ENCODE results near the gene OR8U1. TPM values are rescaled to one million over a fixed set of nuclear protein-coding genes. Genes with fewer than 3 reads are reported as not detected.

The OR8U1 gene
- total RNA-seq, 2 experiments from 2014 or later: not detected

GRCh38 chr11:56404393-56404792 lies 29.0 kb downstream of the OR8U1 start:
- DNase-seq (ENCODE audit: low spot score): no peak
- no peaks in the 10 kb centered on the region for H3K79me2 ChIP-seq (ENCODE audit: insufficient read depth, low read depth, low read length)
- intact Hi-C loops (cut with micrococcal nuclease; ENCODE audit: unreplicated experiment): no loop called here
- CTCF ChIA-PET (ENCODE audit: unreplicated experiment): no interaction called here
- H3K4me2 ChIP-seq (ENCODE audit: low read length): no peak overlapping the region
- no peak overlapping the region for H3K4me3 ChIP-seq (ENCODE audit: low read depth, low read length, poor library complexity, severe bottlenecking)
- H3K4me1 ChIP-seq (ENCODE audit: insufficient read depth, low read length, poor library complexity, severe bottlenecking): no peaks in the 10 kb centered on the region
- POLR2A ChIA-PET: no interaction called here
- no peak for TF ChIP-seq CTCF (conservative IDR thresholded peaks at IDR 0.05; ENCODE audit: low read length)
- no peaks in the 10 kb centered on the region for H3K9me2 ChIP-seq (ENCODE audit: insufficient read depth, low read length)
- no peaks in the 10 kb centered on the region for H3K9me3 ChIP-seq (ENCODE audit: low read length)
- no peaks in the 10 kb centered on the region for H3K36me3 ChIP-seq (ENCODE audit: insufficient read depth, low read length)
- BruUV-seq (replicated peaks): no TSS peak
- H4K20me1 ChIP-seq (ENCODE audit: insufficient read depth, low read length): no peaks in the 10 kb centered on the region
- H3K27ac ChIP-seq (ENCODE audit: low read depth, low read length, poor library complexity, severe bottlenecking): no peak overlapping the region
- H2AFZ ChIP-seq (ENCODE audit: low read length): no peak overlapping the region

- Histone ChIP-seq H3K79me2 (ENCODE audit: insufficient read depth, low read depth, low read length) (no peaks in the 10 kb centered on the region), H3K4me3 (ENCODE audit: low read depth, low read length, poor library complexity, severe bottlenecking) (no peak overlapping the region), H3K4me2 (ENCODE audit: low read length) (no peak overlapping the region), H3K4me1 (ENCODE audit: insufficient read depth, low read length, poor library complexity, severe bottlenecking) (no peaks in the 10 kb centered on the region), H2AFZ (ENCODE audit: low read length) (no peak overlapping the region), H4K20me1 (ENCODE audit: insufficient read depth, low read length) (no peaks in the 10 kb centered on the region), H3K36me3 (ENCODE audit: insufficient read depth, low read length) (no peaks in the 10 kb centered on the region), H3K9me2 (ENCODE audit: insufficient read depth, low read length) (no peaks in the 10 kb centered on the region), H3K9me3 (ENCODE audit: low read length) (no peaks in the 10 kb centered on the region), H3K27ac (ENCODE audit: low read depth, low read length, poor library complexity, severe bottlenecking) (no peak overlapping the region)
- ChIA-PET CTCF (ENCODE audit: unreplicated experiment) (no interaction called here), POLR2A (no interaction called here)
- no peak for TF ChIP-seq EZH2phosphoT487 (IDR thresholded peaks at IDR 0.05; ENCODE audit: borderline replicate concordance, low read depth, low read length)
- intact Hi-C loops (cut with micrococcal nuclease; ENCODE audit: unreplicated experiment): no loop called here
- no peak for DNase-seq (ENCODE audit: low spot score)
- BruUV-seq (replicated peaks): no TSS peak
Measured at GRCh38 chr11:56410801-56411200, 35.4 kb downstream of the OR8U1 start.

GRCh38 chr11:56412396-56412795 lies 37.0 kb downstream of the OR8U1 start, which contains the start of gene OR5AL1:
Gene OR5AL1 (plus strand): TSS chr11:56412696.
- TF ChIP-seq EZH2phosphoT487 (IDR thresholded peaks at IDR 0.05; ENCODE audit: borderline replicate concordance, low read depth, low read length) (no peak), CTCF (conservative IDR thresholded peaks at IDR 0.05; ENCODE audit: low read length) (no peak)
- no TSS peak for BruUV-seq (replicated peaks)
- Histone ChIP-seq H3K79me2 (ENCODE audit: insufficient read depth, low read depth, low read length) (no peaks in the 10 kb centered on the region), H3K9me3 (ENCODE audit: low read length) (no peaks in the 10 kb centered on the region), H3K36me3 (ENCODE audit: insufficient read depth, low read length) (no peaks in the 10 kb centered on the region), H3K4me3 (ENCODE audit: low read depth, low read length, poor library complexity, severe bottlenecking) (no peak within 1 kb of the TSS), H3K4me1 (ENCODE audit: insufficient read depth, low read length, poor library complexity, severe bottlenecking) (no peaks in the 10 kb centered on the region), H3K9me2 (ENCODE audit: insufficient read depth, low read length) (no peaks in the 10 kb centered on the region), H3K27ac (ENCODE audit: low read depth, low read length, poor library complexity, severe bottlenecking) (no peak within 1 kb of the TSS), H2AFZ (ENCODE audit: low read length) (no peak within 1 kb of the TSS), H3K4me2 (ENCODE audit: low read length) (no peak within 1 kb of the TSS), H4K20me1 (ENCODE audit: insufficient read depth, low read length) (no peaks in the 10 kb centered on the region)
- POLR2A ChIA-PET: no interaction called here
- DNase-seq (ENCODE audit: low spot score): no peak
- CTCF ChIA-PET (ENCODE audit: unreplicated experiment): no interaction called here
- intact Hi-C loops (cut with micrococcal nuclease; ENCODE audit: unreplicated experiment): no loop called here

Other genes with a start within 250 kb of the OR8U1 start
- gene OR8J3, start 235.4 kb upstream of the OR8U1 start, total RNA-seq (2014; rRNA removed; shearing (Covaris generic)): not detected in 2 replicates
- not detected in 2 replicates for gene OR8J3, start 235.4 kb upstream of the OR8U1 start, total RNA-seq (2022)
- not detected in 2 replicates for gene OR8K5, start 215.3 kb upstream of the OR8U1 start, total RNA-seq (2014; rRNA removed; shearing (Covaris generic))
- gene OR8K5, start 215.3 kb upstream of the OR8U1 start, total RNA-seq (2022): not detected in 2 replicates
- gene OR5J2, start 199.0 kb upstream of the OR8U1 start, total RNA-seq (2014; rRNA removed; shearing (Covaris generic)): not detected in 2 replicates
- gene OR5J2, start 199.0 kb upstream of the OR8U1 start, total RNA-seq (2022): not detected in 2 replicates
- gene OR5T2, start 141.4 kb upstream of the OR8U1 start, total RNA-seq (2014; rRNA removed; shearing (Covaris generic)): not detected in 2 replicates
- not detected in 2 replicates for gene OR5T2, start 141.4 kb upstream of the OR8U1 start, total RNA-seq (2022)
- gene OR5T3, start 123.4 kb upstream of the OR8U1 start, total RNA-seq (2014; rRNA removed; shearing (Covaris generic)): not detected in 2 replicates
- gene OR5T3, start 123.4 kb upstream of the OR8U1 start, total RNA-seq (2022): not detected in 2 replicates
- not detected in 2 replicates for gene OR5T1, start 101.5 kb upstream of the OR8U1 start, total RNA-seq (2014; rRNA removed; shearing (Covaris generic))
- not detected in 2 replicates for gene OR5T1, start 101.5 kb upstream of the OR8U1 start, total RNA-seq (2022)
- gene OR8H1, start 83.4 kb upstream of the OR8U1 start, total RNA-seq (2014; rRNA removed; shearing (Covaris generic)): not detected in 2 replicates
- not detected in 2 replicates for gene OR8H1, start 83.4 kb upstream of the OR8U1 start, total RNA-seq (2022)
- not detected in 2 replicates for gene OR8K3, start 60.5 kb upstream of the OR8U1 start, total RNA-seq (2014; rRNA removed; shearing (Covaris generic))
- not detected in 2 replicates for gene OR8K3, start 60.5 kb upstream of the OR8U1 start, total RNA-seq (2022)
- not detected in 2 replicates for gene OR8K1, start 29.6 kb upstream of the OR8U1 start, total RNA-seq (2014; rRNA removed; shearing (Covaris generic))
- not detected in 2 replicates for gene OR8K1, start 29.6 kb upstream of the OR8U1 start, total RNA-seq (2022)
- gene OR8J1, start 21.3 kb upstream of the OR8U1 start, total RNA-seq (2014; rRNA removed; shearing (Covaris generic)): not detected in 2 replicates
- not detected in 2 replicates for gene OR8J1, start 21.3 kb upstream of the OR8U1 start, total RNA-seq (2022)
- gene OR5AL1, start 37.1 kb downstream of the OR8U1 start, total RNA-seq (2014; rRNA removed; shearing (Covaris generic)): not detected in 2 replicates
- gene OR5AL1, start 37.1 kb downstream of the OR8U1 start, total RNA-seq (2022): not detected in 2 replicates
- gene OR5M3, start 97.7 kb downstream of the OR8U1 start, total RNA-seq (2014; rRNA removed; shearing (Covaris generic)): not detected in 2 replicates
- gene OR5M3, start 97.7 kb downstream of the OR8U1 start, total RNA-seq (2022): not detected in 2 replicates
- gene OR5M8, start 115.7 kb downstream of the OR8U1 start, total RNA-seq (2014; rRNA removed; shearing (Covaris generic)): not detected in 2 replicates
- not detected in 2 replicates for gene OR5M8, start 115.7 kb downstream of the OR8U1 start, total RNA-seq (2022)
- gene OR5M11, start 167.6 kb downstream of the OR8U1 start, total RNA-seq (2014; rRNA removed; shearing (Covaris generic)): not detected in 2 replicates
- not detected in 2 replicates for gene OR5M11, start 167.6 kb downstream of the OR8U1 start, total RNA-seq (2022)
- not detected in 2 replicates for gene OR5M10, start 202.1 kb downstream of the OR8U1 start, total RNA-seq (2014; rRNA removed; shearing (Covaris generic))
- not detected in 2 replicates for gene OR5M10, start 202.1 kb downstream of the OR8U1 start, total RNA-seq (2022)
- gene OR5M1, start 239.2 kb downstream of the OR8U1 start, total RNA-seq (2014; rRNA removed; shearing (Covaris generic)): not detected in 2 replicates
- gene OR5M1, start 239.2 kb downstream of the OR8U1 start, total RNA-seq (2022): not detected in 2 replicates

Measured in OCI-LY7 (cell line).